HepG2 (cell line): ENCODE measurements around the gene CD46. TPM values are rescaled to one million over a fixed set of nuclear protein-coding genes. Genes with fewer than 3 reads are reported as not detected.

Source experiments
- ARID5B ChIP-seq: IDR thresholded peaks from 2 replicates; pipeline ENCODE4 v1.4.0; 2020; ENCODE audit warnings: mild to moderate bottlenecking, missing genetic modification reagents
- ASH2L ChIP-seq: fragments of 300-600, 200-600 bp; sonication (generic); IDR thresholded peaks from 2 replicates; pipeline ENCODE4 v1.7.0; 2017; ENCODE audit warnings: low read depth, mild to moderate bottlenecking, moderate library complexity, mixed read lengths, low read length; ENCODE audit not compliant: insufficient read length
- CREM ChIP-seq, 2 experiments: sonication (generic) in 1 of 2; formaldehyde crosslinking in 1 of 2; IDR thresholded peaks; 2 replicates each; pipeline versions ENCODE4 v1.4.0 to v1.6.1; 2016 to 2020; ENCODE audit warnings: antibody characterized with exemption in 1 of 2, mild to moderate bottlenecking in 1 of 2, missing genetic modification reagents in 1 of 2
- ETV5 ChIP-seq: IDR thresholded peaks from 2 replicates; pipeline ENCODE4 v1.6.1; 2018; ENCODE audit warnings: missing biosample characterization, missing genetic modification reagents, inconsistent platforms, borderline replicate concordance
- FOXK2 ChIP-seq: fragments of 450-650 bp; IDR thresholded peaks from 2 replicates; pipeline ENCODE4 v1.6.1; 2016
- GATAD1 ChIP-seq: IDR thresholded peaks from 2 replicates; pipeline ENCODE4 v1.6.1; 2016; ENCODE audit warnings: missing genetic modification reagents, missing compliant biosample characterization
- JUNB ChIP-seq: sonication (generic); formaldehyde crosslinking; IDR thresholded peaks from 2 replicates; pipeline ENCODE4 v1.8.0; 2022; ENCODE audit warnings: missing genetic modification reagents, mild to moderate bottlenecking, borderline replicate concordance
- KLF11 ChIP-seq: IDR thresholded peaks from 2 replicates; pipeline ENCODE4 v1.6.1; 2016; ENCODE audit warnings: missing compliant biosample characterization
- KLF16 ChIP-seq, 2 experiments: sonication (generic) in 1 of 2; formaldehyde crosslinking in 1 of 2; IDR thresholded peaks; 2 replicates each; pipeline versions ENCODE4 v1.6.1 to v1.8.0; 2016 to 2023; ENCODE audit warnings: missing genetic modification reagents in 2 of 2, missing compliant biosample characterization in 1 of 2
- REST ChIP-seq, 2 experiments: IDR thresholded peaks; 2 replicates each; pipeline ENCODE4 v1.6.1; 2011 to 2012; ENCODE audit warnings: low read length in 2 of 2, borderline replicate concordance in 1 of 2, low read depth in 1 of 2, mild to moderate bottlenecking in 1 of 2, moderate library complexity in 1 of 2
- RXRA ChIP-seq: sonication (generic); formaldehyde crosslinking; IDR thresholded peaks from 2 replicates; pipeline ENCODE4 v1.5.1; 2020; ENCODE audit warnings: missing genetic modification reagents
- SP140L ChIP-seq: sonication (generic); formaldehyde crosslinking; IDR thresholded peaks from 2 replicates; pipeline ENCODE4 v1.4.0; 2020; ENCODE audit warnings: missing genetic modification reagents, borderline replicate concordance
- SP5 ChIP-seq: IDR thresholded peaks from 2 replicates; pipeline ENCODE4 v1.6.1; 2016; ENCODE audit warnings: low read depth, borderline replicate concordance
- ZC3H4 ChIP-seq: sonication (generic); formaldehyde crosslinking; IDR thresholded peaks from 2 replicates; pipeline ENCODE4 v1.4.0; 2020; ENCODE audit warnings: missing genetic modification reagents, borderline replicate concordance
- ZNF414 ChIP-seq: sonication (generic); formaldehyde crosslinking; IDR thresholded peaks from 2 replicates; pipeline ENCODE4 v1.5.0; 2020; ENCODE audit warnings: missing genetic modification reagents
- ZNF430 ChIP-seq: sonication (generic); formaldehyde crosslinking; IDR thresholded peaks from 2 replicates; pipeline ENCODE4 v1.9.0; 2021; ENCODE audit warnings: mild to moderate bottlenecking, missing genetic modification reagents
- ZNF766 ChIP-seq: sonication (generic); formaldehyde crosslinking; IDR thresholded peaks from 2 replicates; pipeline ENCODE4 v1.5.0; 2020; ENCODE audit warnings: missing genetic modification reagents, borderline replicate concordance
- ZNF780A ChIP-seq: sonication (generic); formaldehyde crosslinking; IDR thresholded peaks from 2 replicates; pipeline ENCODE4 v1.8.0; 2022; ENCODE audit warnings: mild to moderate bottlenecking, missing genetic modification reagents, moderate library complexity
- ZSCAN31 ChIP-seq: sonication (generic); formaldehyde crosslinking; IDR thresholded peaks from 2 replicates; pipeline ENCODE4 v1.5.0; 2020; ENCODE audit warnings: low read depth, mild to moderate bottlenecking, missing genetic modification reagents
- polyA plus RNA-seq, 8 experiments: library from polyadenylated mRNA; depleted of rRNA in 3 of 8; stranded (reverse) in 7 of 8; unstranded in 1 of 8; fragments of >200 nt; fragmentation: Illumina TruSeq in 4 of 8; extraction: Trizol in 4 of 8; gene quantifications; 2 replicates each; pipeline versions ENCODE4 v1.2.1 to v1.2.3, GENCODE V29; 2011 to 2016; ENCODE audit warnings: low read depth in 4 of 8, missing spikeins in 1 of 8, mixed read lengths in 1 of 8; ENCODE audit not compliant: insufficient read depth in 1 of 8
- total RNA-seq, 5 experiments: library from RNA; depleted of rRNA; stranded (reverse); fragments of >200 nt; fragmentation: Illumina TruSeq; extraction: Trizol; gene quantifications; 2 replicates each; pipeline ENCODE4 v1.2.3, GENCODE V29; 2016; ENCODE audit warnings: low read depth in 1 of 5
- TF ChIP-seq, protein P1 (sequence below): sonication (generic); formaldehyde crosslinking; IDR thresholded peaks from 2 replicates; pipeline ENCODE4 v1.4.0; 2020; ENCODE audit warnings: mild to moderate bottlenecking, low read depth, missing genetic modification reagents

CD46 gene
- total and polyA plus RNA-seq, 2 of the 13 experiments (the other 11 are each of a cell fraction or from before 2014, with no cell fraction given) = 130 to 277 TPM

- TF ChIP-seq ARID5B = peak; percentile 27; the same call in 1 of the 2 replicates
- no peak for TF ChIP-seq ZNF780A (CRISPR knock-in tag)
- no peak for TF ChIP-seq CREM (IDR thresholded peaks at IDR 0.05)
- TF ChIP-seq CREM (CRISPR knock-in tag; IDR thresholded peaks at IDR 0.05) = no peak
- TF ChIP-seq GATAD1 (CRISPR knock-in tag) = peak; percentile 44; the same call in 1 of the 2 replicates
- no peak for TF ChIP-seq REST (IDR thresholded peaks at IDR 0.05; ENCODE audit: borderline replicate concordance in 1 of 2, low read depth in 1 of 2, low read length in 2 of 2)
- TF ChIP-seq ZSCAN31 = no peak
- no peak for TF ChIP-seq ASH2L
- TF ChIP-seq ZNF414 = no peak
- TF ChIP-seq FOXK2 = no peak
- no peak for TF ChIP-seq JUNB
- TF ChIP-seq SP140L (CRISPR knock-in tag) = 0 out of 2 replicates have a peak, but pooled peaks have one; percentile 35
- TF ChIP-seq ZNF766 (CRISPR knock-in tag) = no peak
- TF ChIP-seq KLF16 (CRISPR knock-in tag; IDR thresholded peaks at IDR 0.05) = no peak
- TF ChIP-seq SP5 (CRISPR knock-in tag) = no peak
- TF ChIP-seq ETV5 (CRISPR knock-in tag) = no peak; the same call in 1 of the 2 replicates
- TF ChIP-seq, protein P1, sequence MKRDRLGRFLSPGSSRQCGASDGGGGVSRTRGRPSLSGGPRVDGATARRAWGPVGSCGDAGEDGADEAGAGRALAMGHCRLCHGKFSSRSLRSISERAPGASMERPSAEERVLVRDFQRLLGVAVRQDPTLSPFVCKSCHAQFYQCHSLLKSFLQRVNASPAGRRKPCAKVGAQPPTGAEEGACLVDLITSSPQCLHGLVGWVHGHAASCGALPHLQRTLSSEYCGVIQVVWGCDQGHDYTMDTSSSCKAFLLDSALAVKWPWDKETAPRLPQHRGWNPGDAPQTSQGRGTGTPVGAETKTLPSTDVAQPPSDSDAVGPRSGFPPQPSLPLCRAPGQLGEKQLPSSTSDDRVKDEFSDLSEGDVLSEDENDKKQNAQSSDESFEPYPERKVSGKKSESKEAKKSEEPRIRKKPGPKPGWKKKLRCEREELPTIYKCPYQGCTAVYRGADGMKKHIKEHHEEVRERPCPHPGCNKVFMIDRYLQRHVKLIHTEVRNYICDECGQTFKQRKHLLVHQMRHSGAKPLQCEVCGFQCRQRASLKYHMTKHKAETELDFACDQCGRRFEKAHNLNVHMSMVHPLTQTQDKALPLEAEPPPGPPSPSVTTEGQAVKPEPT (CRISPR knock-in tag) = no peak
- TF ChIP-seq ZC3H4 (CRISPR knock-in tag) = no peak
- no peak for TF ChIP-seq KLF11 (CRISPR knock-in tag)
- no peak for TF ChIP-seq ZNF430 (CRISPR knock-in tag)
- TF ChIP-seq RXRA (CRISPR knock-in tag) = no peak
Measured at GRCh38 chr1:207828485-207829158, 76.8 kb downstream of the CD46 start (continued).
